ENCODE measurements around the gene LRIG2. TPM values are rescaled to one million over a fixed set of nuclear protein-coding genes. Genes with fewer than 3 reads are reported as not detected.
"Not testable (repeated sequence)": the region's sequence is repeated elsewhere in the genome, so short reads cannot be mapped to it uniquely, and the experiment has no call there.

The LRIG2 gene
- total and polyA plus RNA-seq, 2 donors (not counting 1 experiment from before 2014, with no cell fraction given) = 9.4 to 14.7 TPM

GRCh38 chr1:113072141-113072756 is 749 bp upstream of the LRIG2 start:
- no peak for TF ChIP-seq EZH2 (IDR thresholded peaks at IDR 0.05; ENCODE audit: low read length, missing control alignments)
- TF ChIP-seq, protein P1, sequence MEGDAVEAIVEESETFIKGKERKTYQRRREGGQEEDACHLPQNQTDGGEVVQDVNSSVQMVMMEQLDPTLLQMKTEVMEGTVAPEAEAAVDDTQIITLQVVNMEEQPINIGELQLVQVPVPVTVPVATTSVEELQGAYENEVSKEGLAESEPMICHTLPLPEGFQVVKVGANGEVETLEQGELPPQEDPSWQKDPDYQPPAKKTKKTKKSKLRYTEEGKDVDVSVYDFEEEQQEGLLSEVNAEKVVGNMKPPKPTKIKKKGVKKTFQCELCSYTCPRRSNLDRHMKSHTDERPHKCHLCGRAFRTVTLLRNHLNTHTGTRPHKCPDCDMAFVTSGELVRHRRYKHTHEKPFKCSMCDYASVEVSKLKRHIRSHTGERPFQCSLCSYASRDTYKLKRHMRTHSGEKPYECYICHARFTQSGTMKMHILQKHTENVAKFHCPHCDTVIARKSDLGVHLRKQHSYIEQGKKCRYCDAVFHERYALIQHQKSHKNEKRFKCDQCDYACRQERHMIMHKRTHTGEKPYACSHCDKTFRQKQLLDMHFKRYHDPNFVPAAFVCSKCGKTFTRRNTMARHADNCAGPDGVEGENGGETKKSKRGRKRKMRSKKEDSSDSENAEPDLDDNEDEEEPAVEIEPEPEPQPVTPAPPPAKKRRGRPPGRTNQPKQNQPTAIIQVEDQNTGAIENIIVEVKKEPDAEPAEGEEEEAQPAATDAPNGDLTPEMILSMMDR (conservative IDR thresholded peaks at IDR 0.05 in 1 of 2, IDR thresholded peaks at IDR 0.05 in 1 of 2; ENCODE audit: low read depth in 1 of 2, low read length in 2 of 2) = no peak
- DNase-seq (ENCODE audit: low read depth in 2 of 2) = no peak
- no peak overlapping the region for H3K27ac ChIP-seq (ENCODE audit: insufficient read depth, low read length)
- H4K20me1 ChIP-seq (ENCODE audit: control insufficient read depth, extremely low read depth, insufficient read depth, low read length) = no peaks in the 10 kb centered on the region
- peaks cover 36% of the 10 kb centered on the region for H3K79me2 ChIP-seq (ENCODE audit: control insufficient read depth, insufficient read depth, low read length)
- H3K4me2 ChIP-seq (ENCODE audit: extremely low read depth, insufficient read depth, low read length) = peak overlapping the region; percentile 68
- H3K36me3 ChIP-seq (ENCODE audit: control insufficient read depth, insufficient read depth, low read length) = no peaks in the 10 kb centered on the region
- no peaks in the 10 kb centered on the region for H3K4me1 ChIP-seq (ENCODE audit: control insufficient read depth, extremely low read depth, insufficient read depth, low read length)
- no peaks in the 10 kb centered on the region for H3K27me3 ChIP-seq (ENCODE audit: control insufficient read depth, insufficient read depth, low read length)
- peak overlapping the region; percentile 84 for H2AFZ ChIP-seq (ENCODE audit: low read length)
- H3K9me3 ChIP-seq (ENCODE audit: control insufficient read depth, insufficient read depth, low read depth, low read length) = no peaks in the 10 kb centered on the region
- peak overlapping the region; percentile 83 to 98 (median 84) for H3K4me3 ChIP-seq (replicated peaks in 1 of 4; ENCODE audit: control extremely low read depth in 1 of 4, insufficient read depth in 1 of 4, low read depth in 3 of 4, low read length in 4 of 4)
- no peak overlapping the region for H3K9ac ChIP-seq (ENCODE audit: insufficient read depth, low read length)

- no peak for TF ChIP-seq EZH2 (IDR thresholded peaks at IDR 0.05; ENCODE audit: low read length, missing control alignments)
- TF ChIP-seq, protein P1 (conservative IDR thresholded peaks at IDR 0.05 in 1 of 2, IDR thresholded peaks at IDR 0.05 in 1 of 2; ENCODE audit: low read depth in 1 of 2, low read length in 2 of 2) = peak; percentile 41 to 46
- Histone ChIP-seq H4K20me1 (ENCODE audit: control insufficient read depth, extremely low read depth, insufficient read depth, low read length) (no peaks in the 10 kb centered on the region), H3K4me2 (ENCODE audit: extremely low read depth, insufficient read depth, low read length) (peak overlapping the region; percentile 74), H3K9me3 (ENCODE audit: control insufficient read depth, insufficient read depth, low read depth, low read length) (no peaks in the 10 kb centered on the region), H2AFZ (ENCODE audit: low read length) (peak overlapping the region; percentile 97), H3K4me3 (replicated peaks in 1 of 4; ENCODE audit: control extremely low read depth in 1 of 4, insufficient read depth in 1 of 4, low read depth in 3 of 4, low read length in 4 of 4) (peak overlapping the region; percentile 83 to 98 (median 84)), H3K79me2 (ENCODE audit: control insufficient read depth, insufficient read depth, low read length) (peaks cover 38% of the 10 kb centered on the region), H3K27me3 (ENCODE audit: control insufficient read depth, insufficient read depth, low read length) (no peaks in the 10 kb centered on the region), H3K36me3 (ENCODE audit: control insufficient read depth, insufficient read depth, low read length) (no peaks in the 10 kb centered on the region), H3K27ac (ENCODE audit: insufficient read depth, low read length) (peak overlapping the region; percentile 87), H3K9ac (ENCODE audit: insufficient read depth, low read length) (peak overlapping the region; percentile 70), H3K4me1 (ENCODE audit: control insufficient read depth, extremely low read depth, insufficient read depth, low read length) (no peaks in the 10 kb centered on the region)
- peak; percentile 62 to 67 for DNase-seq (ENCODE audit: low read depth in 2 of 2)
Observed at GRCh38 chr1:113073479-113073950, 517 bp downstream of the LRIG2 start.

- Histone ChIP-seq H3K4me3 (replicated peaks in 1 of 4; ENCODE audit: control extremely low read depth in 1 of 4, insufficient read depth in 1 of 4, low read depth in 3 of 4, low read length in 4 of 4) (peak overlapping the region; percentile 83 to 98 (median 84)), H3K4me1 (ENCODE audit: control insufficient read depth, extremely low read depth, insufficient read depth, low read length) (no peaks in the 10 kb centered on the region), H3K27ac (ENCODE audit: insufficient read depth, low read length) (no peak overlapping the region), H3K4me2 (ENCODE audit: extremely low read depth, insufficient read depth, low read length) (peak overlapping the region; percentile 74), H2AFZ (ENCODE audit: low read length) (no peak overlapping the region), H3K9me3 (ENCODE audit: control insufficient read depth, insufficient read depth, low read depth, low read length) (no peaks in the 10 kb centered on the region), H3K36me3 (ENCODE audit: control insufficient read depth, insufficient read depth, low read length) (peaks cover 3% of the 10 kb centered on the region), H3K27me3 (ENCODE audit: control insufficient read depth, insufficient read depth, low read length) (no peaks in the 10 kb centered on the region), H3K79me2 (ENCODE audit: control insufficient read depth, insufficient read depth, low read length) (peaks cover 41% of the 10 kb centered on the region), H3K9ac (ENCODE audit: insufficient read depth, low read length) (no peak overlapping the region), H4K20me1 (ENCODE audit: control insufficient read depth, extremely low read depth, insufficient read depth, low read length) (no peaks in the 10 kb centered on the region)
- TF ChIP-seq, protein P1 (conservative IDR thresholded peaks at IDR 0.05 in 1 of 2, IDR thresholded peaks at IDR 0.05 in 1 of 2; ENCODE audit: low read depth in 1 of 2, low read length in 2 of 2) = no peak
- TF ChIP-seq EZH2 (IDR thresholded peaks at IDR 0.05; ENCODE audit: low read length, missing control alignments) = no peak
- peak in 1 of 2 donors; percentile 50 for DNase-seq (ENCODE audit: low read depth in 2 of 2)
Observed at GRCh38 chr1:113074237-113074636, 1.2 kb downstream of the LRIG2 start.

DNA sequence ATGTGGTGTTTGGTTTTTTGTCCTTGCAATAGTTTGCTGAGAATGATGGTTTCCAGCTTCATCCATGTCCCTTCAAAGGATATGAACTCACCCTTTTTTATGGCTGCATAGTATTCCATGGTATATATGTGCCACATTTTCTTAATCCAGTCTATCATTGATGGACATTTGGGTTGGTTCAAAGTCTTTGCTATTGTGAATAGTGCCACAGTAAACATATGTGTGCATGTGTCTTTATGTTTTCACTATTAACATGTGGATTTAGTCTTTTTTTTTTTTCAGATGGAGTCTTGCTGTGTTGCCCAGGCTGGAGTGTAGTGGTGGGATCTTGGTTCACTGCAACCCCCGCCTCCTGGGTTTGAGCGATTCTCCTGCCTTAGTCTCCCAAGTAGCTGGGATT is 5.0 kb downstream of the LRIG2 start:
- peaks cover 51% of the 10 kb centered on the region for H3K79me2 ChIP-seq (ENCODE audit: control insufficient read depth, insufficient read depth, low read length)
- not testable (repeated sequence) for H3K27ac ChIP-seq (ENCODE audit: insufficient read depth, low read length); H3K4me3 ChIP-seq (replicated peaks in 1 of 4; ENCODE audit: control extremely low read depth in 1 of 4, insufficient read depth in 1 of 4, low read depth in 3 of 4, low read length in 4 of 4); H3K27me3 ChIP-seq (ENCODE audit: control insufficient read depth, insufficient read depth, low read length); H3K4me1 ChIP-seq (ENCODE audit: control insufficient read depth, extremely low read depth, insufficient read depth, low read length); DNase-seq (ENCODE audit: low read depth in 2 of 2); H3K9ac ChIP-seq (ENCODE audit: insufficient read depth, low read length); H3K9me3 ChIP-seq (ENCODE audit: control insufficient read depth, insufficient read depth, low read depth, low read length); H3K4me2 ChIP-seq (ENCODE audit: extremely low read depth, insufficient read depth, low read length); H3K36me3 ChIP-seq (ENCODE audit: control insufficient read depth, insufficient read depth, low read length); H4K20me1 ChIP-seq (ENCODE audit: control insufficient read depth, extremely low read depth, insufficient read depth, low read length); H2AFZ ChIP-seq (ENCODE audit: low read length)
